ENCODE data around the gene GRSF1. TPM values are rescaled to one million over a fixed set of nuclear protein-coding genes. Genes with fewer than 3 reads are reported as not detected.
A peak's percentile ranks its signal among the peaks of the same experiment; 100 is the strongest.

Gene GRSF1
- total and polyA plus RNA-seq, 10 of the 15 experiments (the other 5 are each of a cell fraction or from before 2014, with no cell fraction given): 37.5 to 105 (median 68.4) TPM

- TF ChIP-seq E2F4 (IDR thresholded peaks at IDR 0.05; ENCODE audit: low read depth, low read length) (no peak), IKZF2 (IDR thresholded peaks at IDR 0.05) (no peak), SUPT20H (IDR thresholded peaks at IDR 0.05; ENCODE audit: borderline replicate concordance, control insufficient read depth, low read depth, low read length) (no peak)
Measured at GRCh38 chr4:70802928-70803580, 36.6 kb downstream of the GRSF1 start (continued).

DNA sequence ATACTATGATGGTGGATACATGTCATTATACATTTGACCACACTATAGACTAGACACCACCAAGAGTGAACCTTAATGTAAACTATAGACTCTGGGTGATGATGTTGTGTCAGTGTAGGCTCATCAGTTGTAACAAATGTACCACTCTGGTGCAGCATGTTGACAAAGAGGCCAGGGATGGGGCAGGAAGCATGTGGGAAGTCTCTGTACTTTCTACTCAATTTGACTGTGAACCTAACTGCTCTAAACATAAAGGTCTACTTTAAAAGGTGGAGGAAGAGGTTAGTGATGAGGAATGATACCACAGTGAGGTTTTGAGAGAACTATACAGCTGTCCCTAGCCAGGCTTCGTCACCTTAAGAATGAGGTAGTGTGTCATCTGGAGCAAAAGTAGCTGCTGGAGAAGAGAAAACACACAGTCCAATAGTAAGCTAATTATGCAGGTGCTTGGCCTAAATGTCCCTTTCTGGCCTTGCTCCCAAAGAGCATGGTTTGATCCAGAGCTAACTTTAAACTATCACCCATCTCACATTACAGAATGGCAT, 38.4 kb downstream of the GRSF1 start:
- POLR2A ChIA-PET: no interaction called here
- Histone ChIP-seq H3K4me1 (ENCODE audit: control insufficient read depth, insufficient read depth, low read length) (no peaks in the 10 kb centered on the region), H3K4me2 (ENCODE audit: control insufficient read depth, insufficient read depth) (no peak overlapping the region), H3K9me3 (replicated peaks; ENCODE audit: control insufficient read depth, insufficient read depth, low read length) (no peaks in the 10 kb centered on the region), H3K79me2 (ENCODE audit: control insufficient read depth, insufficient read depth, low read length) (no peaks in the 10 kb centered on the region), H2AFZ (ENCODE audit: control insufficient read depth, low read depth, low read length) (no peak overlapping the region), H4K20me1 (ENCODE audit: control insufficient read depth, insufficient read depth) (no peaks in the 10 kb centered on the region), H3K4me3 (no peak overlapping the region), H3K27me3 (replicated peaks in 1 of 2; ENCODE audit: control insufficient read depth in 2 of 2, insufficient read depth in 2 of 2, low read length in 1 of 2) (no peaks in the 10 kb centered on the region), H3K9ac (ENCODE audit: control insufficient read depth, insufficient read depth, low read length) (no peak overlapping the region), H3K36me3 (ENCODE audit: control insufficient read depth in 2 of 2, insufficient read depth in 2 of 2, low read length in 1 of 2) (no peaks in the 10 kb centered on the region), H3K27ac (ENCODE audit: control insufficient read depth, insufficient read depth) (no peak overlapping the region)
- FAIRE-seq (no peak), ATAC-seq (peak; percentile 53), DNase-seq (ENCODE audit: low read depth, low spot score) (no peak)
- in situ Hi-C loops (cut with MboI) (no loop called here), intact Hi-C loops (cut with micrococcal nuclease; ENCODE audit: unreplicated experiment) (no loop called here)
- CTCF ChIA-PET: interaction anchor here (1.0 to 1.1 kb wide), 2 partner anchors 16 to 65 kb away, joined by 3 to 4 read pairs; no protein-coding TSS in a partner anchor
- BruUV-seq (replicated peaks): no TSS peak
- SMC1A ChIA-PET (ENCODE audit: uncharacterized antibody, unreplicated experiment): interaction anchor here (0.7 to 3.6 kb wide), 4 partner anchors 18 to 100 kb away, joined by 3 to 18 read pairs (median 8); no protein-coding TSS in a partner anchor
- 21% methylated on average over 1 of the region's 1 CpG for WGBS (ENCODE audit: insufficient coverage, insufficient replicate concordance, low lambda C conversion rate, missing lambda C conversion rate)
- RAD21 ChIA-PET (ENCODE audit: unreplicated experiment): no interaction called here
- TF ChIP-seq CREB1 (IDR thresholded peaks at IDR 0.05; ENCODE audit: low read depth) (peak; percentile 68; the same call in 1 of the 2 replicates), ZNF24 (IDR thresholded peaks at IDR 0.05) (no peak), NRF1 (conservative IDR thresholded peaks at IDR 0.05; ENCODE audit: low read depth, low read length) (no peak), POLR2AphosphoS5 (IDR thresholded peaks at IDR 0.05; ENCODE audit: low read length) (no peak), SMAD5 (IDR thresholded peaks at IDR 0.05; ENCODE audit: low read depth) (no peak), CHD1 (IDR thresholded peaks at IDR 0.05; ENCODE audit: low read depth, low read length) (no peak), CTCF (IDR thresholded peaks at IDR 0.05 in 2 of 3, conservative IDR thresholded peaks at IDR 0.05 in 1 of 3; ENCODE audit: control insufficient read depth in 2 of 3, extremely low read depth in 1 of 3, insufficient read depth in 1 of 3, low read depth in 3 of 3, low read length in 3 of 3) (no peak), ATF2 (IDR thresholded peaks at IDR 0.05; ENCODE audit: low read length) (peak; percentile 46; the same call in 1 of the 2 replicates), NFYB (IDR thresholded peaks at IDR 0.05; ENCODE audit: insufficient read depth, low read depth, low read length) (no peak), TAF1 (IDR thresholded peaks at IDR 0.05; ENCODE audit: borderline replicate concordance, low read depth, low read length) (no peak), RUNX3 (IDR thresholded peaks at IDR 0.05; ENCODE audit: low read length) (peak; percentile 60), EP300 (IDR thresholded peaks at IDR 0.05; ENCODE audit: borderline replicate concordance in 1 of 2, control insufficient read depth in 1 of 2, low read depth in 2 of 2, low read length in 2 of 2) (no peak)

Measured in GM12878 (cell line).